AG04449 (cell line): Measurements from ENCODE around the gene LYG2.
"Not testable (repeated sequence)": the region's sequence is repeated elsewhere in the genome, so short reads cannot be mapped to it uniquely, and the experiment has no call there.

ENCODE experiments used
- CTCF ChIA-PET: fragments of 350-600 bp; formaldehyde crosslinking; extraction: SDS; loops from one replicate; lab custom pipeline; 2021; ENCODE audit warnings: antibody characterized with exemption; lab: Yijun Ruan, JAX
- POLR2A ChIA-PET: fragments of 400-600, 350-600 bp; formaldehyde crosslinking; extraction: SDS; loops from one replicate; lab custom pipeline; 2020; ENCODE audit warnings: antibody characterized with exemption, inconsistent platforms; lab: Yijun Ruan, JAX
- DNase-seq: peaks from one replicate; pipeline ENCODE4 v3.0.0-alpha.2; 2010; ENCODE audit warnings: low read depth, low spot score
- H3K4me3 ChIP-seq: 2 replicates; pipeline ENCODE4 v1.5.1; 2011; ENCODE audit warnings: low read depth, mild to moderate bottlenecking, control low read depth, low read length
- CTCF ChIP-seq: IDR thresholded peaks from one replicate; pipeline ENCODE4 v1.5.1; 2011; ENCODE audit warnings: mild to moderate bottlenecking, moderate library complexity, low read length, control low read depth, inconsistent platforms; ENCODE audit not compliant: insufficient read depth; ENCODE audit errors: missing control alignments

The LYG2 gene

GRCh38 chr2:99205491-99205890 lies 50.0 kb downstream of the LYG2 start:
- no peak for TF ChIP-seq CTCF
- DNase-seq: no peak
- no peak overlapping the region for H3K4me3 ChIP-seq
- ChIA-PET POLR2A (no interaction called here), CTCF (no interaction called here)

GRCh38 chr2:99201959-99202678 lies 53.3 kb downstream of the LYG2 start:
- ChIA-PET CTCF (interaction anchor here (1.2 kb wide), 1 partner anchor 18 kb away, joined by 3 read pairs; no protein-coding TSS in a partner anchor), POLR2A (no interaction called here)
- DNase-seq: no peak
- no peak for TF ChIP-seq CTCF
- H3K4me3 ChIP-seq: no peak overlapping the region

- CTCF ChIA-PET: no interaction called here
- POLR2A ChIA-PET: no interaction called here
- H3K4me3 ChIP-seq: no peak overlapping the region
- DNase-seq: no peak
- no peak for TF ChIP-seq CTCF
Observed at GRCh38 chr2:99200076-99200800, 55.2 kb downstream of the LYG2 start.

GRCh38 chr2:99198103-99198841 lies 57.2 kb downstream of the LYG2 start:
- POLR2A ChIA-PET: no interaction called here

GRCh38 chr2:99192364-99192763 lies 63.1 kb downstream of the LYG2 start:
- POLR2A ChIA-PET: interaction anchor here (1.0 kb wide), 1 partner anchor 12 kb away, joined by 3 read pairs; no protein-coding TSS in a partner anchor
- H3K4me3 ChIP-seq, DNase-seq, CTCF ChIA-PET: not testable (repeated sequence)

More at GRCh38 chr2:99198103-99198841, 57.2 kb downstream of the LYG2 start:
- CTCF ChIA-PET: interaction anchor here (1.4 to 1.5 kb wide), 2 partner anchors 13 to 16 kb away, joined by 3 read pairs; no protein-coding TSS in a partner anchor
- no peak overlapping the region for H3K4me3 ChIP-seq
- DNase-seq: no peak
- no peak for TF ChIP-seq CTCF
